Activated naive CD4-positive, alpha-beta T cell treated with anti-CD3 and anti-CD28 coated beads, Interleukin-2, amount 50 U/mL, for 24 hours (primary cell): ENCODE measurements around the gene ABHD8.
"Not testable (repeated sequence)": the region's sequence is repeated elsewhere in the genome, so short reads cannot be mapped to it uniquely, and the experiment has no call there.

Experiments used
- H3K27ac Mint-ChIP-seq: one replicate; pipeline ENCODE4 v1.8.0; 2021; ENCODE audit warnings: mild to moderate bottlenecking, mixed read lengths
- H3K27me3 Mint-ChIP-seq: one replicate; pipeline ENCODE4 v1.8.0; 2021; ENCODE audit warnings: mixed read lengths
- H3K36me3 Mint-ChIP-seq: one replicate; pipeline ENCODE4 v1.8.0; 2021; ENCODE audit warnings: mixed read lengths
- H3K4me1 Mint-ChIP-seq: one replicate; pipeline ENCODE4 v1.8.0; 2021; ENCODE audit warnings: mixed read lengths
- H3K4me3 Mint-ChIP-seq: one replicate; pipeline ENCODE4 v1.8.0; 2021; ENCODE audit warnings: mild to moderate bottlenecking, mixed read lengths
- H3K9me3 Mint-ChIP-seq: one replicate; pipeline ENCODE4 v1.8.0; 2021; ENCODE audit warnings: mixed read lengths

The ABHD8 gene

DNA sequence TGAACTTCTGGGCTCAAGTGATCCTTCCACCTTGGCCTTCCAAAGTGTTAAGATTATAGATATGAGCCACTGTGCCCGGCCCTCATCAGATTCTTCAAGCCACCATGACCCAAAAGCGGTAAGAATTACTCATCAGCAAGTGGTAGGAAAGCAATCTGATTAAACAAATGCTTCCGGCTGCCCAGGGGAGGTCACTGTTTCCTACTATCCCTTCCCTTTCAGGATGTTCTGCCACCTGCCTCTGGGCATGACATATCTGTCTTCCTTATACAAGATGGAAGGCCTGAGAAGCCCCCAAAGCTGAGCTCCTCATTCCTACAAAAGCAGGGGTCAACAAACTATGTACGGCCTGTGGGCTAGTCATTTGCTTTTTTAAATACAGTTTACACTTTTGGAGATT is 7.0 kb downstream of the ABHD8 start:
- Mint-ChIP-seq H3K27me3 (no peaks in the 10 kb centered on the region), H3K27ac (no peak overlapping the region), H3K36me3 (no peaks in the 10 kb centered on the region), H3K4me1 (no peaks in the 10 kb centered on the region), H3K9me3 (no peaks in the 10 kb centered on the region), H3K4me3 (no peak overlapping the region)

DNA sequence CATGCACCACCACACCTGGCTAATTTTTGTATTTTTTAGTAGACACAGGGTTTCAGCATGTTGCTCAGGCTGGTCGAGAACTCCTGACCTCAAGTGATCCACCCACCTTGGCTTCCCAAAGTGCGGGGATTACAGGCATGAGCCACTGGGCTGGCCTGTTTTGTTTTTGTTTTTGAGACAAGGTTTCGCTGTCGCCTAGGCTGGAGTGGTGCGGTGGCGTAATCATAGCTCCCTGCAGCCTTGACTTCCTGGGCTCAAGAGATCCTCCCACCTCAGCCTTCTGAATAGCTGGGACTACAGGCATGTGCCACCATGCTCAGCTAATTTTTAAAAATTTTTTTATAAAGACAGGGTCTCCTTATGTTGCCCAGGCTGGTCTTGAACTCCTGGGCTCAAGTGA is 7.7 kb downstream of the ABHD8 start:
- H3K27ac Mint-ChIP-seq, H3K9me3 Mint-ChIP-seq, H3K27me3 Mint-ChIP-seq, H3K4me1 Mint-ChIP-seq, H3K36me3 Mint-ChIP-seq, H3K4me3 Mint-ChIP-seq: not testable (repeated sequence)

GRCh38 chr19:17294051-17294891 is 9.0 kb downstream of the ABHD8 start:
- Mint-ChIP-seq H3K4me1 (no peaks in the 10 kb centered on the region), H3K9me3 (no peaks in the 10 kb centered on the region)

GRCh38 chr19:17293605-17294004 is 9.6 kb downstream of the ABHD8 start:
- Mint-ChIP-seq H3K4me1 (no peaks in the 10 kb centered on the region), H3K36me3 (no peaks in the 10 kb centered on the region), H3K4me3 (no peak overlapping the region), H3K9me3 (no peaks in the 10 kb centered on the region), H3K27ac (no peak overlapping the region), H3K27me3 (no peaks in the 10 kb centered on the region)

More at GRCh38 chr19:17294051-17294891, 9.0 kb downstream of the ABHD8 start:
- Mint-ChIP-seq H3K4me3 (no peak overlapping the region), H3K27ac (no peak overlapping the region), H3K36me3 (no peaks in the 10 kb centered on the region), H3K27me3 (no peaks in the 10 kb centered on the region)

DNA sequence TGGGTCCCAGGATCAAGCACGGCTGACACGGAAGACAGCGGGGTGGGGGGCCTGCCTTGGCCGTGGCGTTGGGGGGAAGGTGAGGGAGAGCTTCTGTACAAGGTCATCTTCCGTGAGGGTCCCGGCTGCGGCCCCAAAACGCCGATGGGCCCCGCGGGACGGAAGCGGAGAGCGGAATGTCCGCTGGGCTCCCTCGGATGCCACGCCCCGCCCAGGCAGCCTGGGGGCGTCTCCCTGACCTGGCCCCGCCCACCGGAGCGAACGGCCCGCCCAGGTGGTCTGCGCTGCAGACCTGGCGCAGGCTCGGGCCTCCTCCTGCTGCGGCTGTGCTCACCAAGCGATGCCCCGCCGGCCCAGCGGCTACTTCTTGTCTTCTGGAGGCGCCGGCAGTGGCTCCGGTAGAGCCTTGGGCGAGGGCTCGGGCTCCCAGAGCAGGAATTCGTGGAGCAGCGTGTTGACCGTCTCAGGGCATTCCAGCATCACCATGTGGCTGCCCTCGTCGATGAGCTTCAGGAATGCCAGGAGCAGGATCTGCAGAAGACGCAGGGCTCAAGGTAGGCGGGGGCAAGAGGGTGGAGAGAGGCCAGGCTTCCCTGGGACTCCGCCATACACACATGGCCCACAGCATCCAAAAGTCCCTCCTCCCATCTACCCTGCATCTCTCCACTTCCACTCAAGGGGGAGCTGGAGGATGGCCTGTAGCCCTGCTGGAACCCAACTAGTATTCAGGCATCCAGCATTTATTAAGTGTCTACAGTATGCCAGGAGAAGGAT is 10.7 kb downstream of the ABHD8 start:
- Mint-ChIP-seq H3K36me3 (no peaks in the 10 kb centered on the region), H3K4me1 (no peaks in the 10 kb centered on the region), H3K9me3 (no peaks in the 10 kb centered on the region), H3K27me3 (no peaks in the 10 kb centered on the region), H3K27ac (peak overlapping the region; percentile 56), H3K4me3 (peak overlapping the region; percentile 84)

DNA sequence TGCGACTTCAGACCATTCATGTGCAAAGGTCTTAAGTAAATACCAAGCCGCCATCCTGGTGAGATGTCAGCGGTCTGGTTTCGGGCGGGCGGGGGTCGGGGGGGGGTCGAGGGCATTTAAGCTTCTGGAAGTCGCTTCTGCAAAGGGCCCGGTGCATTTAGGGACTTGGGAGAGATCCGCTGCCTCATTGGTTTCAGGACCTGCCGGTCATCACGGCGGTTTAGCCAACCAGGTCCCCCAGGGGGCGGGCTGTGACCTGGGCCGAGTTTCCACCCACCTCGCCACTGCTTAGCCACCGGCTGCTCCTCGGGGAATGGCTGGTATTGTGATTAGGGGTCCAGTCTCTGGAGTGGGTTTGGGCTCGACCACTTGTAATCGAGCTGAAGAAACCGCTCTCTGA is 13.7 kb downstream of the ABHD8 start:
- no peaks in the 10 kb centered on the region for H3K36me3 Mint-ChIP-seq
- no peak overlapping the region for H3K27ac Mint-ChIP-seq
- H3K4me1 Mint-ChIP-seq, result no peaks in the 10 kb centered on the region
- H3K4me3 Mint-ChIP-seq, result no peak overlapping the region
- H3K27me3 Mint-ChIP-seq, result no peaks in the 10 kb centered on the region
- no peaks in the 10 kb centered on the region for H3K9me3 Mint-ChIP-seq

DNA sequence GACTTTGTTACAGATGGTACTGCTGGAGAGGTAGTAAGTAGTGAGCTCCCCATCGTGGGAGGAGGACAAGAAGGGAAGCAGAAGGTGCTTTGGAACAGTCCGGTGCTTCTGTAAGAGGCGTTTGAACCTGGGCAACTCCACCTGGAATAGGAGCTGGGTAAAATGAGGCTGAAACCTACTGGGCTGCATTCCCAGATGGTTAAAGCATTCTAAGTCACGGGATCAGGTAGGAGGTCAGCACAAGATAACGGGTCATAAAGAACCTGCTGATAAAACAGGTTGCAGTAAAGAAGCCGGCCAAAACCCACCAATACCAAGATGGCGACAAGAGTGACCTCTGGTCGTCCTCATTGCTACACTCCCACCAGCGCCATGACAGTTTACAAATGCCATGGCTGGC is 16.5 kb downstream of the ABHD8 start:
- Mint-ChIP-seq H3K4me3 (no peak overlapping the region), H3K27me3 (no peaks in the 10 kb centered on the region), H3K36me3 (no peaks in the 10 kb centered on the region), H3K9me3 (no peaks in the 10 kb centered on the region), H3K4me1 (no peaks in the 10 kb centered on the region), H3K27ac (no peak overlapping the region)

DNA sequence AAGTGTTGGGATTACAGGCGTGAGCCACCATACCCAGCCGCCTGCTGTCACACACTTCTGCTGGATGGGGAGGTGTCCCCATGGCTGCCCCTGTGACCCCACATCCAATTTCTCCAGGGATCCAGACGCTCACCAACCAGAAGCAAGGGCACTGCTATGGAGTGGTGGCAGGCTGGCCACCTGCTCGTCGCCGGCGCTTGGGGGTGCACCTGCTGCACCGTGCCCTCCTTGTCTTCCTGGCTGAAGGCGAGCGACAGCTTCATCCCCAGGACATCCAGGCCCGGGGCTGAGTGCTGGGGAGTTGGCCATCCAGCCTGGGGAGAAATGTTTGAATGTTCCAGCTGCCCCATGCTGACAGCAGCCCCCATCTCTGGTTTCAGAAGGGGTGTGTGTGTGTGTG is 17.0 kb downstream of the ABHD8 start:
- H3K27me3 Mint-ChIP-seq, result no peaks in the 10 kb centered on the region
- H3K4me3 Mint-ChIP-seq, result no peak overlapping the region
- H3K4me1 Mint-ChIP-seq, result no peaks in the 10 kb centered on the region
- no peak overlapping the region for H3K27ac Mint-ChIP-seq
- no peaks in the 10 kb centered on the region for H3K9me3 Mint-ChIP-seq
- H3K36me3 Mint-ChIP-seq, result no peaks in the 10 kb centered on the region

- Mint-ChIP-seq H3K27ac (no peak overlapping the region), H3K36me3 (no peaks in the 10 kb centered on the region), H3K9me3 (no peaks in the 10 kb centered on the region), H3K4me3 (no peak overlapping the region), H3K4me1 (no peaks in the 10 kb centered on the region), H3K27me3 (no peaks in the 10 kb centered on the region)
Measured at GRCh38 chr19:17285415-17286135, 17.6 kb downstream of the ABHD8 start.

GRCh38 chr19:17283504-17283996 is 19.7 kb downstream of the ABHD8 start:
- H3K36me3 Mint-ChIP-seq, result no peaks in the 10 kb centered on the region
- no peaks in the 10 kb centered on the region for H3K27me3 Mint-ChIP-seq
- no peaks in the 10 kb centered on the region for H3K4me1 Mint-ChIP-seq
- H3K4me3 Mint-ChIP-seq, result no peak overlapping the region
- H3K9me3 Mint-ChIP-seq, result no peaks in the 10 kb centered on the region
- no peak overlapping the region for H3K27ac Mint-ChIP-seq

DNA sequence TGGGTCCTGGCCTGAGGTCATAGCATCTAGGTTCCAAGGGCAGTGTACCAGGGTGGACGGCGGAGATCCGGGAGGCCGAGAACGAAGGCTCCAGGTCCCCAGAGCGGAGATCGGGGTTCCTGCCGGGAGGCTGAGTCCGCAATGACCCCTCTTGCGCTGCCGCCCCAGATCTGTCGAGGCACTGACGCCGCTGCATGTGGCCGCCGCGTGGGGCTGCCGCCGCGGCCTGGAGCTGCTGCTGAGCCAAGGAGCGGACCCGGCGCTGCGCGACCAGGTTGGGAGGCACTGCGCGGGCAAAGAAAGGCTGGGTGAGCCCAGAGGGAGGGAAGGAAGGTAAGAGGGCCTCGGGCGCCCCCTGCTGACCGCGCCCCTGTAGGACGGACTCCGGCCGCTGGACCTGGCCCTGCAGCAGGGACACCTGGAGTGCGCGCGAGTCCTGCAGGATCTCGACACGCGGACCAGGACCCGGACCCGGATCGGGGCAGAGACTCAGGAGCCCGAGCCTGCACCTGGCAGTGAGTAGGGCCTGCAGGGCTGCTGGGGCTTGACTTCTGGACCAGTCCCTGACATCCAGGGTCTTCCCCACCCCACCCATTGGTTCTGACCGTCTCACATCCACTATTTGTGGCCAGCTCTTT is 20.6 kb downstream of the ABHD8 start:
- H3K27ac Mint-ChIP-seq, result no peak overlapping the region
- no peaks in the 10 kb centered on the region for H3K27me3 Mint-ChIP-seq
- no peaks in the 10 kb centered on the region for H3K9me3 Mint-ChIP-seq
- no peaks in the 10 kb centered on the region for H3K36me3 Mint-ChIP-seq
- no peaks in the 10 kb centered on the region for H3K4me1 Mint-ChIP-seq
- H3K4me3 Mint-ChIP-seq, result peak overlapping the region; percentile 89

- no peaks in the 10 kb centered on the region for H3K4me1 Mint-ChIP-seq
- no peaks in the 10 kb centered on the region for H3K27me3 Mint-ChIP-seq
- peak within 1 kb of the TSS; percentile 89 for H3K4me3 Mint-ChIP-seq
- no peaks in the 10 kb centered on the region for H3K9me3 Mint-ChIP-seq
- peaks cover under 1% of the 10 kb centered on the region for H3K36me3 Mint-ChIP-seq
- H3K27ac Mint-ChIP-seq, result peak within 1 kb of the TSS; percentile 41
Measured at GRCh38 chr19:17281391-17282304, 21.6 kb downstream of the ABHD8 start, which contains the start of gene ANKLE1. ANKLE1 (plus strand) TSS chr19:17281901; CDS start chr19:17281921, 20 bp downstream.

DNA sequence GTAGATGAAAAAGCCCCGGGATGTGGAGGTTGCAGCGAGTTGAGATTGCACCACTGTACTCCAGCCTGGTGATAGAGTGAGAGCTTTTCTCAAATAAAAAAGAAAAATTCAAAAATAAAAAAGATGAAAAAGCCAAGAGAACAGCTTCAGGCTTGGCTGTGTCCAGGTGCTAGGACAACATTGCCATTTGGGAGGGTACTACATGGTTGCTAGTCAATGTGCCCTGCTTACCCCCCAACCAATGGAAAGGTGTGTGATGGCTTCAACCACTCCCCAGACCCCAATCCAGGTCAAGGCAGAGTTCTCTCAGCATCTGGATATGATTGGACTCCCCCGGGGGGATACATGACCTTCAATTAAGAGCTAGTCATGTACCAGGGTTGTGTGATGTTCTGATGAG is 23.8 kb downstream of the ABHD8 start:
- H3K4me3 Mint-ChIP-seq, result no peak overlapping the region
- H3K27ac Mint-ChIP-seq, result no peak overlapping the region
- H3K36me3 Mint-ChIP-seq, result peaks cover 4% of the 10 kb centered on the region
- H3K4me1 Mint-ChIP-seq, result no peaks in the 10 kb centered on the region
- H3K27me3 Mint-ChIP-seq, result no peaks in the 10 kb centered on the region
- H3K9me3 Mint-ChIP-seq, result no peaks in the 10 kb centered on the region

GRCh38 chr19:17275441-17276175 is 27.6 kb downstream of the ABHD8 start:
- peaks cover 6% of the 10 kb centered on the region for H3K36me3 Mint-ChIP-seq
- no peak overlapping the region for H3K4me3 Mint-ChIP-seq
- no peaks in the 10 kb centered on the region for H3K27me3 Mint-ChIP-seq
- H3K9me3 Mint-ChIP-seq, result no peaks in the 10 kb centered on the region
- no peak overlapping the region for H3K27ac Mint-ChIP-seq
- no peaks in the 10 kb centered on the region for H3K4me1 Mint-ChIP-seq
